ENCODE results near the gene PRPF6. TPM values are rescaled to one million over a fixed set of nuclear protein-coding genes. Genes with fewer than 3 reads are reported as not detected.

The PRPF6 gene
- total RNA-seq, 2 experiments from 2014 or later = 60.5 to 67.0 TPM

DNA sequence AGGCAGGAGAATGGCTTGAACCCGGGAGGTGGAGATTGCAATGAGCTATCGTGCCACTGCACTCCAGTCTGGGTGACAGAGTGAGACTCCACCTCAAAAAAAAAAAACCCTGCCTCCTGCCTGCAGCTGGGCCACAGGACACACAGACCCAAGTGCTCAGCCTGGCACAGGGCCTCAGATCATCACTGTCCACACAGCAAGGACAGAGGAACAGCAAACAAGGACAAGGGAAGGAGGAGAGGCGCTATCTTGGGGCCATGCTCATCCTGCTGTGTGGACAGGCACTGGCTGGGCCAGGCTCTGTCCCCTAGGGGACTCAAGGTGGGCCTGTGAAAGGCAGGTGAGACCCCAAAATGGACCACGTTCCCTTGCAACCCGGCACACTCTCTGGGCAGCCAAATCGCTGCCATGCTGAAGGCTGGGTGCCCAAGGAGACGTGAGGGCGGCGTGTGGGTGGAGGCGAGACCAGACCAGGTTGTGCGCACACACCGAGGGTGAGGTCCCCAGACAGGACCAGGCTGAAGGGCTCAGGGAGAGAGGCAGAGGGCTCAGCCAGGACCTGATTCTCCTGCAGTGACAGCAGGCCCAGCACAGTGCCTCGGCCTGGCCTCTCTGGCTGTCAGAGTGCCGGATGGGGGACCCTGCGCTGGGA, 33.8 kb upstream of the PRPF6 start:
- peaks cover 33% of the 10 kb centered on the region for H3K4me1 Mint-ChIP-seq
- H3K36me3 Mint-ChIP-seq (ENCODE audit: low read depth) = peaks cover 8% of the 10 kb centered on the region
- ChIA-PET CTCF (no interaction called here), POLR2A (no interaction called here)
- H3K27ac Mint-ChIP-seq = peak overlapping the region; percentile 21
- ATAC-seq (no peak), DNase-seq (no peak)
- peak overlapping the region; percentile 69 for H3K4me3 Mint-ChIP-seq
- no peaks in the 10 kb centered on the region for H3K27me3 Mint-ChIP-seq
- intact Hi-C loops (cut with DNase I, micrococcal nuclease) = no loop called here
- peaks cover 2% of the 10 kb centered on the region for H3K9me3 Mint-ChIP-seq (ENCODE audit: low read depth)

GRCh38 chr20:63947638-63948456, 33.1 kb upstream of the PRPF6 start:
- ChIA-PET CTCF (interaction anchor here (0.6 kb wide), 1 partner anchor 306 kb away, joined by 3 read pairs; no protein-coding TSS in a partner anchor), POLR2A (no interaction called here)
- intact Hi-C loops (cut with DNase I, micrococcal nuclease) = no loop called here
- ATAC-seq (peak; percentile 57), DNase-seq (peak; percentile 68)
- Mint-ChIP-seq H3K36me3 (ENCODE audit: low read depth) (peaks cover 6% of the 10 kb centered on the region), H3K4me3 (peak overlapping the region; percentile 69), H3K27ac (peak overlapping the region; percentile 84), H3K27me3 (no peaks in the 10 kb centered on the region), H3K4me1 (peaks cover 30% of the 10 kb centered on the region), H3K9me3 (ENCODE audit: low read depth) (peaks cover 2% of the 10 kb centered on the region)

- ChIA-PET POLR2A (no interaction called here), CTCF (no interaction called here)
- Mint-ChIP-seq H3K36me3 (ENCODE audit: low read depth) (peaks cover 6% of the 10 kb centered on the region), H3K4me3 (no peak overlapping the region), H3K27ac (no peak overlapping the region), H3K27me3 (no peaks in the 10 kb centered on the region), H3K9me3 (ENCODE audit: low read depth) (peaks cover 2% of the 10 kb centered on the region), H3K4me1 (peaks cover 51% of the 10 kb centered on the region)
- intact Hi-C loops (cut with DNase I, micrococcal nuclease) = no loop called here
- ATAC-seq (no peak), DNase-seq (no peak)
Measured at GRCh38 chr20:63950701-63951397, 30.1 kb upstream of the PRPF6 start.

- Mint-ChIP-seq H3K9me3 (ENCODE audit: low read depth) (peaks cover 2% of the 10 kb centered on the region), H3K27ac (no peak overlapping the region), H3K4me1 (peaks cover 52% of the 10 kb centered on the region), H3K36me3 (ENCODE audit: low read depth) (peaks cover 6% of the 10 kb centered on the region), H3K27me3 (no peaks in the 10 kb centered on the region), H3K4me3 (no peak overlapping the region)
- intact Hi-C loops (cut with DNase I, micrococcal nuclease) = no loop called here
- ChIA-PET POLR2A (interaction anchor here (0.7 kb wide), 1 partner anchor 431 kb away, joined by 3 read pairs; the partner anchor contains the start of gene PPDPF), CTCF (interaction anchor here (0.6 kb wide), 1 partner anchor 375 kb away, joined by 5 read pairs; no protein-coding TSS in a partner anchor)
- ATAC-seq (no peak), DNase-seq (no peak)
Measured at GRCh38 chr20:63951398-63952209, 29.3 kb upstream of the PRPF6 start.

GRCh38 chr20:63952210-63952535, 28.8 kb upstream of the PRPF6 start:
- Mint-ChIP-seq H3K27me3 (no peaks in the 10 kb centered on the region), H3K4me1 (peaks cover 49% of the 10 kb centered on the region), H3K4me3 (no peak overlapping the region), H3K27ac (no peak overlapping the region), H3K36me3 (ENCODE audit: low read depth) (peaks cover 3% of the 10 kb centered on the region), H3K9me3 (ENCODE audit: low read depth) (peaks cover 2% of the 10 kb centered on the region)
- DNase-seq = no peak
- CTCF ChIA-PET = no interaction called here
- intact Hi-C loops (cut with DNase I, micrococcal nuclease) = no loop called here
- POLR2A ChIA-PET = interaction anchor here (0.7 kb wide), 1 partner anchor 431 kb away, joined by 3 read pairs; the partner anchor contains the start of gene PPDPF
- no peak for ATAC-seq

DNA sequence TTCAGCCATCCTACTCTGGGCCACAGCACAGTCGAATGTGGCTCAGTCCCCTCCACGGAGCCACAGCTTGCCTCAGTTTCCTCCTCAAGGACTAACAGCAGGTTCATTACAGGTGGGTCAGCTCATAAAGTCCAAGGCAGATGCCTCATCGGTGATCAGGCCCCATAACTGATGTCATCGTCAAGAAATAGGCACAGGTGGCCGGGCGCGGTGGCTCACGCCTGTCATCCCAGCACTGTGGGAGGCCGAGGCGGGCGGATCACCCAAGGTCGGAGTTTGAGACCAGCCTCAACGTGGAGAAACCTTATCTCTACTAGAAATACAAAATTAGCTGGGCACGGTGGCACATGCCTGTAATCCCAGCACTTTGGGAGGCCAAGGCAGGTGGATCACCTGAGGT, 28.2 kb upstream of the PRPF6 start:
- Mint-ChIP-seq H3K27ac (no peak overlapping the region), H3K4me3 (no peak overlapping the region), H3K4me1 (peaks cover 49% of the 10 kb centered on the region), H3K9me3 (ENCODE audit: low read depth) (peaks cover 2% of the 10 kb centered on the region), H3K36me3 (ENCODE audit: low read depth) (peaks cover 2% of the 10 kb centered on the region), H3K27me3 (no peaks in the 10 kb centered on the region)
- intact Hi-C loops (cut with DNase I, micrococcal nuclease) = no loop called here
- ATAC-seq = no peak
- CTCF ChIA-PET = no interaction called here
- no peak for DNase-seq
- POLR2A ChIA-PET = no interaction called here

- intact Hi-C loops (cut with DNase I, micrococcal nuclease) = no loop called here
- H3K4me3 Mint-ChIP-seq = peak overlapping the region; percentile 77
- no peaks in the 10 kb centered on the region for H3K36me3 Mint-ChIP-seq (ENCODE audit: low read depth)
- peaks cover 46% of the 10 kb centered on the region for H3K4me1 Mint-ChIP-seq
- H3K27ac Mint-ChIP-seq = peak overlapping the region; percentile 26
- POLR2A ChIA-PET = no interaction called here
- no peak for DNase-seq
- no peaks in the 10 kb centered on the region for H3K9me3 Mint-ChIP-seq (ENCODE audit: low read depth)
- no peaks in the 10 kb centered on the region for H3K27me3 Mint-ChIP-seq
- no peak for ATAC-seq
- CTCF ChIA-PET = interaction anchor here (0.8 to 1.4 kb wide), 2 partner anchors 18 kb away, joined by 3 to 4 read pairs; no protein-coding TSS in a partner anchor
Measured at GRCh38 chr20:63953764-63954429, 27.0 kb upstream of the PRPF6 start.

DNA sequence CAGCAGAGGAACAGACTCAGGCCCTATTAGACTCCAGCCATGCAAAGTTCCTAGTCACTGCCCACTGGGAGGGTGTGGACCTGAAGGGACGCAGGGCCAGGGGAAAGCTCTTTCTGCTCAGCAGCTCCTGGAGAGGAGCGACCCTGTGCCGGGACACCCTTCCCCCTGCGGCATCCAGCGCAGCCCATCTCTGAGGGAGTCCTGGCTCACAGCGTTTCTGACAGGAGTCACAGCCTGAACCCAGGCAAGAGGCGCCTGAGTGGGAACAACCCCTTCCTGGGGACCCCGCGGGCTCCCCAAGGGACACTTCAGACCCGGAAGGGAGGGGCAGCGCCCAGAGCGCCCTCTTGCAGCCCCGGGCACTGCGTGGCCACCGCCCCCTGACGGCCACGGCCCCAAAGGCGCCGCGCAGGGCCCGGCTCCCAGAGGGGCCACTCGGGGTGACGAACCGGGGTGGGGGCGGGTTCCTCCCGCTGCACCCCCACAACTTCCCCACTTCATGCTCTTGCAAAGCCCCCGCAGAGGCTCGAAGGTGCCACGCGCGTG, 25.6 kb upstream of the PRPF6 start:
- DNase-seq (peak; percentile 63), ATAC-seq (peak; percentile 11)
- CTCF ChIA-PET = interaction anchor here (0.7 to 1.4 kb wide), 2 partner anchors 19 to 20 kb away, joined by 4 read pairs; no protein-coding TSS in a partner anchor
- no peaks in the 10 kb centered on the region for H3K9me3 Mint-ChIP-seq (ENCODE audit: low read depth)
- H3K27me3 Mint-ChIP-seq = no peaks in the 10 kb centered on the region
- H3K4me3 Mint-ChIP-seq = peak overlapping the region; percentile 77
- peak overlapping the region; percentile 71 for H3K27ac Mint-ChIP-seq
- POLR2A ChIA-PET = no interaction called here
- H3K4me1 Mint-ChIP-seq = peaks cover 37% of the 10 kb centered on the region
- intact Hi-C loops (cut with DNase I, micrococcal nuclease) = loop anchor here (5.0 kb wide), 2 partner anchors 328 to 418 kb away; partner anchors contain the start of genes PTK6 (in 2 of the 2) and GMEB2 (in 1 of the 2)
- H3K36me3 Mint-ChIP-seq (ENCODE audit: low read depth) = peaks cover 2% of the 10 kb centered on the region

DNA sequence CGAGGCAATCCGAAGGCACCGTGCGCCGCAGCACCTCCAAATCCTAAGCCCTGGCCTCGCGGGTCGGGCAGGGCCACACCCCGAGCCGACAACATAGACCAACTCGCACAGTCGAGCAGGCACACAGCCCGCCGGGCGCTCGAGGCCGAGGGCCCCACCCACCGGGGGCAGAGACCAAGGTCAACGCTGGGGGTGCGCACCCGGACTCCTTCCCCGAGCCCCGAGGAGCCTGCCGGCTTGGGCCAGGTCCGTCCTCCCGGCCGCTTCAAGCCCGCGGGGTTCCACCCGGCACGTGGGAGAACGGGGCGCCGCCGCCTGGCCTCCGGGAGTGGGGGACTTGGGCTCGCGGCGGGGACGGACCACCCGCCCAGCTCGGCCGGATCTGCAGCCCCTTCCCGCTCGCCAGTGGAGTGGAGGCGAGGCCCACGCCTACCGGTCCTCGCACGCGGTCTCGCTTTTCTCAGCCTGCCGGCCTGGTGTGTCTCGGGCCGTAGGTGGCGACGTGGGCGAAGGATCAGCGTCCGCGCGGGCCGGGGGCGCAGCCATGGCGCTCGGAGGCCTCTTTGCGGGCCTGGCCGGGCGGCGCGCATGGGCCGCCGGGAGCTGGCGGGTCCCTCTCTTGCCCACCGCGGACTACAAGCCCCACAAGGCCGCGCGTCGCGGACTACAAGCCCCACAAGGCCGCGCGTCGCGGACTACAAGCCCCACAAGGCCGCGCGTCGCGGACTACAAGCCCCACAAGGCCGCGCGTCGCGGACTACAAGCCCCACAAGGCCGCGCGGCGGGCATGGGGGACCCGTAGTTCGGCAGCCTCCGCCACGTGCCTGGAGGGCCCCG, 24.9 kb upstream of the PRPF6 start, which contains the start of gene UCKL1:
UCKL1 (minus strand) TSS at position 590 of the 837 bp plus-strand sequence; CDS start at position 546, 44 bp downstream.
- H3K4me3 Mint-ChIP-seq = peak within 1 kb of the TSS; percentile 77
- H3K36me3 Mint-ChIP-seq (ENCODE audit: low read depth) = peaks cover 2% of the 10 kb centered on the region
- no peaks in the 10 kb centered on the region for H3K9me3 Mint-ChIP-seq (ENCODE audit: low read depth)
- peaks cover 37% of the 10 kb centered on the region for H3K4me1 Mint-ChIP-seq
- ATAC-seq = peak; percentile 78
- no peaks in the 10 kb centered on the region for H3K27me3 Mint-ChIP-seq
- ChIA-PET CTCF (interaction anchor here (0.7 to 2.0 kb wide), 6 partner anchors 16 to 128 kb away, joined by 3 to 6 read pairs (median 4); partner anchors contain the start of genes LKAAEAR1, PRPF6 and SAMD10), POLR2A (interaction anchor here (0.5 to 0.7 kb wide), 3 partner anchors 25 to 228 kb away, joined by 3 to 4 read pairs (median 4); partner anchors contain the start of gene PRPF6)
- DNase-seq = peak; percentile 95
- peak within 1 kb of the TSS; percentile 89 for H3K27ac Mint-ChIP-seq
- intact Hi-C loops (cut with DNase I, micrococcal nuclease) = loop anchor here (1.0 to 5.0 kb wide), 10 partner anchors 15 to 436 kb away; partner anchors contain the start of genes PTK6 (in 2 of the 2), ARFRP1 (in 1 of the 2), GMEB2 (in 1 of the 2) and PPDPF (in 1 of the 2)
